A549 (cell line): ENCODE data around the gene SUGP2. TPM values are rescaled to one million over a fixed set of nuclear protein-coding genes. Genes with fewer than 3 reads are reported as not detected.

Source experiments
- ATAC-seq, 2 experiments: fragments of 200-7000 bp in 1 of 2; fragments of >200 bp in 1 of 2; cut with Nextera tagmentation in 1 of 2; cut with Tn5 transposase in 1 of 2; 3 replicates each; pipeline versions ENCODE4 v1.8.0 to v1.9.1; 2018 to 2020; ENCODE audit warnings: mild to moderate bottlenecking in 1 of 2, moderate library complexity in 1 of 2
- CTCF ChIA-PET: fragments of 300-600 bp; sonication (Branson Sonifier 250); formaldehyde crosslinking; extraction: SDS; loops from one replicate; lab custom pipeline; 2021; ENCODE audit warnings: antibody characterized with exemption, inconsistent platforms; lab: Yijun Ruan, JAX
- POLR2A ChIA-PET: fragments of 350-600 bp; formaldehyde crosslinking; extraction: SDS; loops from one replicate; lab custom pipeline; 2021; ENCODE audit warnings: antibody characterized with exemption, inconsistent platforms; lab: Yijun Ruan, JAX
- DNase-seq, 2 experiments: peaks; one replicate each; pipeline versions ENCODE4 v3.0.0 to v3.0.0-alpha.2; 2011 to 2016; ENCODE audit warnings: low read depth in 1 of 2, low spot score in 1 of 2
- FAIRE-seq: peaks from 2 replicates; lab custom pipeline; 2011; peaks lifted over from hg19 to GRCh38; lab: Jason Lieb, UNC
- H3K27ac ChIP-seq, 2 experiments: fragments of >200 bp; sonication (Bioruptor Twin); formaldehyde crosslinking; 3 replicates each; pipeline ENCODE4 v1.5.1; 2016 to 2017
- H3K4me1 ChIP-seq: fragments of >200 bp; sonication (Bioruptor Twin); formaldehyde crosslinking; 3 replicates; pipeline ENCODE4 v1.6.1; 2016
- H3K4me2 ChIP-seq: fragments of >200 bp; sonication (Bioruptor Twin); formaldehyde crosslinking; 3 replicates; pipeline ENCODE4 v1.6.1; 2016
- H3K4me3 ChIP-seq: fragments of >200 bp; sonication (Bioruptor Twin); formaldehyde crosslinking; 3 replicates; pipeline ENCODE4 v1.5.1; 2016
- H3K9me3 ChIP-seq: fragments of >200 bp; sonication (Bioruptor Twin); formaldehyde crosslinking; 3 replicates; pipeline ENCODE4 v1.6.1; 2016
- ATOH8 ChIP-seq: fragments of 250-450 bp; sonication (Bioruptor Pico); IDR thresholded peaks from 2 replicates; pipeline ENCODE4 v1.5.0; 2020; ENCODE audit warnings: low read depth, mild to moderate bottlenecking, moderate library complexity
- CBX8 ChIP-seq: fragments of 200-600 bp; sonication (generic); IDR thresholded peaks from 2 replicates; pipeline ENCODE4 v1.6.1; 2016
- EHF ChIP-seq: fragments of 250-450 bp; sonication (Bioruptor Pico); IDR thresholded peaks from 2 replicates; pipeline ENCODE4 v1.5.0; 2020; ENCODE audit warnings: mild to moderate bottlenecking
- ESRRA ChIP-seq: fragments of 150-350 bp; IDR thresholded peaks from 2 replicates; pipeline ENCODE4 v1.6.1; 2014; ENCODE audit warnings: mild to moderate bottlenecking, low read length, borderline replicate concordance
- GATA3 ChIP-seq: IDR thresholded peaks from 2 replicates; pipeline ENCODE4 v1.6.1; 2012; ENCODE audit warnings: borderline replicate concordance
- HES2 ChIP-seq: fragments of >200 bp; sonication (Bioruptor Twin); formaldehyde crosslinking; IDR thresholded peaks from 2 replicates; pipeline ENCODE4 v1.6.1; 2016
- HOXB5 ChIP-seq: fragments of 250-450 bp; sonication (Bioruptor Pico); IDR thresholded peaks from 2 replicates; pipeline ENCODE4 v1.5.0; 2020; ENCODE audit warnings: mild to moderate bottlenecking, moderate library complexity
- KDM5A ChIP-seq: fragments of 200-600 bp; sonication (generic); IDR thresholded peaks from 2 replicates; pipeline ENCODE4 v1.6.1; 2016; ENCODE audit warnings: antibody characterized with exemption, mild to moderate bottlenecking
- MAFK ChIP-seq: fragments of 450-650 bp; IDR thresholded peaks from 2 replicates; pipeline ENCODE4 v1.6.1; 2014; ENCODE audit not compliant: partially characterized antibody
- MYC ChIP-seq: IDR thresholded peaks from 2 replicates; pipeline ENCODE4 v1.6.1; 2012; ENCODE audit warnings: mild to moderate bottlenecking, inconsistent platforms, low read length, improper control_type of control experiment, borderline replicate concordance
- PHF8 ChIP-seq: fragments of 200-600 bp; sonication (generic); IDR thresholded peaks from 2 replicates; pipeline ENCODE4 v1.6.1; 2016; ENCODE audit warnings: low read depth, mild to moderate bottlenecking, antibody characterized with exemption, moderate library complexity, borderline replicate concordance
- POLR2A ChIP-seq: IDR thresholded peaks from 2 replicates; pipeline ENCODE4 v1.6.1; 2012; ENCODE audit warnings: mild to moderate bottlenecking, low read length
- RCOR1 ChIP-seq: fragments of 150-350 bp; IDR thresholded peaks from 2 replicates; pipeline ENCODE4 v1.6.1; 2014; ENCODE audit warnings: antibody characterized with exemption, low read length, low read depth
- WGBS: methylation state at CpG from one replicate; pipeline ENCODE4 v1.1.6; 2017; ENCODE audit errors: missing lambda C conversion rate; 5-methylcytosine and 5-hydroxymethylcytosine counted together
- polyA plus RNA-seq, 4 experiments: library from polyadenylated mRNA; depleted of rRNA in 3 of 4; stranded (reverse); fragments of >200 nt; fragmentation: RNase III in 1 of 4; extraction: RNeasy Plus Mini Kit Qiagen cat#74134 plus additional on column Dnase treatment in 1 of 4; gene quantifications; 2 replicates in 3 of 4; 3 replicates in 1 of 4; pipeline ENCODE4 v1.2.3, GENCODE V29; 2011 to 2017
- TF ChIP-seq, protein P1 (sequence below): fragments of >200 bp; sonication (Bioruptor Twin); formaldehyde crosslinking; IDR thresholded peaks from 3 replicates; pipeline ENCODE4 v1.5.1; 2016
- TF ChIP-seq, protein P2 (sequence below): IDR thresholded peaks from 2 replicates; pipeline ENCODE4 v1.6.1; 2012
- TF ChIP-seq, protein P3 (sequence below): fragments of 150-350 bp; IDR thresholded peaks from 2 replicates; pipeline ENCODE4 v1.6.1; 2014; ENCODE audit warnings: low read depth, mild to moderate bottlenecking, low read length
- TF ChIP-seq, protein P4 (sequence below): fragments of 200-600 bp; sonication (generic); IDR thresholded peaks from 2 replicates; pipeline ENCODE4 v1.6.1; 2016; ENCODE audit warnings: antibody characterized with exemption, mild to moderate bottlenecking, moderate library complexity

The SUGP2 gene
- polyA plus RNA-seq, 2 of the 4 experiments (the other 2 are of a cell fraction), result 42.4 to 43.9 TPM

- TF ChIP-seq POLR2A (no peak), EHF (CRISPR knock-in tag) (no peak), MAFK (no peak), RCOR1 (no peak), CBX8 (no peak), ATOH8 (CRISPR knock-in tag) (no peak), GATA3 (no peak), HOXB5 (no peak), MYC (no peak), KDM5A (no peak), PHF8 (no peak), ESRRA (no peak)
- TF ChIP-seq, protein P1, sequence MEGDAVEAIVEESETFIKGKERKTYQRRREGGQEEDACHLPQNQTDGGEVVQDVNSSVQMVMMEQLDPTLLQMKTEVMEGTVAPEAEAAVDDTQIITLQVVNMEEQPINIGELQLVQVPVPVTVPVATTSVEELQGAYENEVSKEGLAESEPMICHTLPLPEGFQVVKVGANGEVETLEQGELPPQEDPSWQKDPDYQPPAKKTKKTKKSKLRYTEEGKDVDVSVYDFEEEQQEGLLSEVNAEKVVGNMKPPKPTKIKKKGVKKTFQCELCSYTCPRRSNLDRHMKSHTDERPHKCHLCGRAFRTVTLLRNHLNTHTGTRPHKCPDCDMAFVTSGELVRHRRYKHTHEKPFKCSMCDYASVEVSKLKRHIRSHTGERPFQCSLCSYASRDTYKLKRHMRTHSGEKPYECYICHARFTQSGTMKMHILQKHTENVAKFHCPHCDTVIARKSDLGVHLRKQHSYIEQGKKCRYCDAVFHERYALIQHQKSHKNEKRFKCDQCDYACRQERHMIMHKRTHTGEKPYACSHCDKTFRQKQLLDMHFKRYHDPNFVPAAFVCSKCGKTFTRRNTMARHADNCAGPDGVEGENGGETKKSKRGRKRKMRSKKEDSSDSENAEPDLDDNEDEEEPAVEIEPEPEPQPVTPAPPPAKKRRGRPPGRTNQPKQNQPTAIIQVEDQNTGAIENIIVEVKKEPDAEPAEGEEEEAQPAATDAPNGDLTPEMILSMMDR, result no peak
- TF ChIP-seq, protein P2, sequence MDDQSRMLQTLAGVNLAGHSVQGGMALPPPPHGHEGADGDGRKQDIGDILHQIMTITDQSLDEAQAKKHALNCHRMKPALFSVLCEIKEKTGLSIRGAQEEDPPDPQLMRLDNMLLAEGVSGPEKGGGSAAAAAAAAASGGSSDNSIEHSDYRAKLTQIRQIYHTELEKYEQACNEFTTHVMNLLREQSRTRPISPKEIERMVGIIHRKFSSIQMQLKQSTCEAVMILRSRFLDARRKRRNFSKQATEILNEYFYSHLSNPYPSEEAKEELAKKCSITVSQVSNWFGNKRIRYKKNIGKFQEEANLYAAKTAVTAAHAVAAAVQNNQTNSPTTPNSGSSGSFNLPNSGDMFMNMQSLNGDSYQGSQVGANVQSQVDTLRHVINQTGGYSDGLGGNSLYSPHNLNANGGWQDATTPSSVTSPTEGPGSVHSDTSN, result no peak
- TF ChIP-seq, protein P3, sequence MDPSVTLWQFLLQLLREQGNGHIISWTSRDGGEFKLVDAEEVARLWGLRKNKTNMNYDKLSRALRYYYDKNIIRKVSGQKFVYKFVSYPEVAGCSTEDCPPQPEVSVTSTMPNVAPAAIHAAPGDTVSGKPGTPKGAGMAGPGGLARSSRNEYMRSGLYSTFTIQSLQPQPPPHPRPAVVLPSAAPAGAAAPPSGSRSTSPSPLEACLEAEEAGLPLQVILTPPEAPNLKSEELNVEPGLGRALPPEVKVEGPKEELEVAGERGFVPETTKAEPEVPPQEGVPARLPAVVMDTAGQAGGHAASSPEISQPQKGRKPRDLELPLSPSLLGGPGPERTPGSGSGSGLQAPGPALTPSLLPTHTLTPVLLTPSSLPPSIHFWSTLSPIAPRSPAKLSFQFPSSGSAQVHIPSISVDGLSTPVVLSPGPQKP, result no peak
- TF ChIP-seq, protein P4, sequence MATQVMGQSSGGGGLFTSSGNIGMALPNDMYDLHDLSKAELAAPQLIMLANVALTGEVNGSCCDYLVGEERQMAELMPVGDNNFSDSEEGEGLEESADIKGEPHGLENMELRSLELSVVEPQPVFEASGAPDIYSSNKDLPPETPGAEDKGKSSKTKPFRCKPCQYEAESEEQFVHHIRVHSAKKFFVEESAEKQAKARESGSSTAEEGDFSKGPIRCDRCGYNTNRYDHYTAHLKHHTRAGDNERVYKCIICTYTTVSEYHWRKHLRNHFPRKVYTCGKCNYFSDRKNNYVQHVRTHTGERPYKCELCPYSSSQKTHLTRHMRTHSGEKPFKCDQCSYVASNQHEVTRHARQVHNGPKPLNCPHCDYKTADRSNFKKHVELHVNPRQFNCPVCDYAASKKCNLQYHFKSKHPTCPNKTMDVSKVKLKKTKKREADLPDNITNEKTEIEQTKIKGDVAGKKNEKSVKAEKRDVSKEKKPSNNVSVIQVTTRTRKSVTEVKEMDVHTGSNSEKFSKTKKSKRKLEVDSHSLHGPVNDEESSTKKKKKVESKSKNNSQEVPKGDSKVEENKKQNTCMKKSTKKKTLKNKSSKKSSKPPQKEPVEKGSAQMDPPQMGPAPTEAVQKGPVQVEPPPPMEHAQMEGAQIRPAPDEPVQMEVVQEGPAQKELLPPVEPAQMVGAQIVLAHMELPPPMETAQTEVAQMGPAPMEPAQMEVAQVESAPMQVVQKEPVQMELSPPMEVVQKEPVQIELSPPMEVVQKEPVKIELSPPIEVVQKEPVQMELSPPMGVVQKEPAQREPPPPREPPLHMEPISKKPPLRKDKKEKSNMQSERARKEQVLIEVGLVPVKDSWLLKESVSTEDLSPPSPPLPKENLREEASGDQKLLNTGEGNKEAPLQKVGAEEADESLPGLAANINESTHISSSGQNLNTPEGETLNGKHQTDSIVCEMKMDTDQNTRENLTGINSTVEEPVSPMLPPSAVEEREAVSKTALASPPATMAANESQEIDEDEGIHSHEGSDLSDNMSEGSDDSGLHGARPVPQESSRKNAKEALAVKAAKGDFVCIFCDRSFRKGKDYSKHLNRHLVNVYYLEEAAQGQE, result no peak
- Histone ChIP-seq H3K4me1 (no peaks in the 10 kb centered on the region), H3K4me3 (no peak overlapping the region), H3K9me3 (no peaks in the 10 kb centered on the region), H3K27ac (no peak overlapping the region), H3K4me2 (no peak overlapping the region)
- CTCF ChIA-PET, result interaction anchor here (0.6 to 2.1 kb wide), 4 partner anchors 45 to 152 kb away, joined by 3 to 6 read pairs (median 4); partner anchors contain the start of gene CERS1
- 25% methylated on average over 2 of the region's 2 CpGs for WGBS
- POLR2A ChIA-PET, result no interaction called here
- ATAC-seq (no peak), DNase-seq (no peak), FAIRE-seq (no peak)
Observed at GRCh38 chr19:18982669-18983068, 50.6 kb downstream of the SUGP2 start.

DNA sequence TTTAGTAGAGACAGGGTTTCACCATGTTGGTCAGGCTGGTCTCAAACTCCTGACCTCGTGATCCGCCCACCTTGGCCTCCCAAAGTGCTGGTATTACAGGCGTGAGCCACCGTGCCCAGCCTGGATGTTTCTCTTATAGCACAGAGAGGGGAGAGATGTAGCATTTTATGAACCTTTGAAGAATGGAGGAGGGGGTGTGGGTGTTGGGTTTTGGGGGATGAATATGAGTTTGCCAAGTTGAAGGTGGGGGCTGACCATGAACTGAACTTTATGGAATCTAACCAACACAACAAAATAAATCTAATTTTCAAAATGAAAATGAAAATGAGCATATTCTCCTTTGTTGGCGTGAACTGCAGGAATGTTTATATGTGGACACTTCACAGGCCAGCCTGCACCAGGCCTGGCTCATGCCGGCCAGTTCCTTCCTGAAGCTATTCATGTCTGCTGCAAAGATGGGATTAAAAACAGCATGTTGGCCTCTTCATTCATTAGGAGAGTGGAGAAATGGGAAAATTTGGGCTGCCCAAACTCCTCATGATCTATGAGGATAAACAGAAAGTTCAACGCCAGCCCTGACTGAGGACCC is 52.8 kb downstream of the SUGP2 start:
- Histone ChIP-seq H3K27ac (no peak overlapping the region), H3K4me1 (no peaks in the 10 kb centered on the region), H3K4me2 (no peak overlapping the region), H3K4me3 (no peak overlapping the region), H3K9me3 (no peaks in the 10 kb centered on the region)
- ChIA-PET POLR2A (interaction anchor here (0.7 kb wide), 1 partner anchor 18 kb away, joined by 3 read pairs; no protein-coding TSS in a partner anchor), CTCF (interaction anchor here (1.1 kb wide), 1 partner anchor 9 kb away, joined by 3 read pairs; no protein-coding TSS in a partner anchor)
- no peak for DNase-seq
- 87% methylated on average over 7 of the region's 7 CpGs for WGBS
- TF ChIP-seq HES2 (no peak), MAFK (no peak), ESRRA (no peak), PHF8 (no peak)
- no peak for ATAC-seq
- FAIRE-seq, result no peak
